22Rv1 (cell line): ENCODE measurements around the gene PDK2.

Source experiments
- CTCF ChIP-seq: fragments of 450-650 bp; IDR thresholded peaks from 2 replicates; pipeline ENCODE4 v1.5.1; 2017; ENCODE audit warnings: mild to moderate bottlenecking
- ZFX ChIP-seq: fragments of 450-650 bp; IDR thresholded peaks from 2 replicates; pipeline ENCODE4 v1.6.1; 2017; ENCODE audit warnings: antibody characterized with exemption, borderline replicate concordance

GRCh38 chr17:50080096-50080480 is 15.1 kb upstream of the PDK2 start:
- no peak for TF ChIP-seq CTCF
- no peak for TF ChIP-seq ZFX
